Common myeloid progenitor, CD34-positive (primary cell): ENCODE measurements around the gene PHYKPL.
"Not testable (repeated sequence)": the region's sequence is repeated elsewhere in the genome, so short reads cannot be mapped to it uniquely, and the experiment has no call there.

Source experiments
- CTCF ChIA-PET: fragments of 350-600 bp; sonication (Branson Sonifier 250); formaldehyde crosslinking; loops from one replicate; lab custom pipeline; 2021; ENCODE audit warnings: antibody characterized with exemption; lab: Charles Lee
- POLR2A ChIA-PET: fragments of 350-600 bp; sonication (Branson Sonifier 250); formaldehyde crosslinking; loops from one replicate; lab custom pipeline; 2021; ENCODE audit warnings: antibody characterized with exemption; lab: Charles Lee
- DNase-seq, 3 donors: peaks; one replicate each; pipeline versions ENCODE4 v3.0.0 to v3.0.0-alpha.2; 2013
- H3K27ac ChIP-seq, 2 experiments: 1 replicate in 1 of 2; 2 replicates in 1 of 2; pipeline ENCODE4 v1.7.0; 2013; ENCODE audit warnings: inconsistent platforms in 2 of 2, low read length in 2 of 2, mild to moderate bottlenecking in 2 of 2, low read depth in 1 of 2, moderate library complexity in 1 of 2; ENCODE audit not compliant: severe bottlenecking in 2 of 2, insufficient read depth in 1 of 2, poor library complexity in 1 of 2
- H3K27me3 ChIP-seq, 5 experiments: replicated peaks in 2 of 5; 1 replicate in 3 of 5; 2 replicates in 2 of 5; pipeline versions ENCODE4 v1.6.1 to v1.7.0; 2013; ENCODE audit warnings: low read length in 4 of 5, mild to moderate bottlenecking in 2 of 5, moderate library complexity in 2 of 5, inconsistent platforms in 1 of 5; ENCODE audit not compliant: insufficient read depth in 5 of 5, control insufficient read depth in 4 of 5
- H3K36me3 ChIP-seq, 4 experiments: 1 replicate in 2 of 4; 2 replicates in 2 of 4; pipeline versions ENCODE4 v1.6.1 to v1.7.0; 2013; ENCODE audit warnings: low read length in 3 of 4, control low read depth in 1 of 4, mild to moderate bottlenecking in 1 of 4; ENCODE audit not compliant: control insufficient read depth in 4 of 4, insufficient read depth in 4 of 4
- H3K4me1 ChIP-seq, 4 experiments: 1 replicate in 3 of 4; 2 replicates in 1 of 4; pipeline versions ENCODE4 v1.6.1 to v1.7.1; 2013; ENCODE audit warnings: low read length in 3 of 4, mild to moderate bottlenecking in 3 of 4, control low read depth in 1 of 4, inconsistent platforms in 1 of 4, moderate library complexity in 1 of 4; ENCODE audit not compliant: control insufficient read depth in 4 of 4, insufficient read depth in 4 of 4; ENCODE audit errors: control extremely low read depth in 1 of 4
- H3K4me3 ChIP-seq, 7 experiments: 1 replicate in 4 of 7; 2 replicates in 3 of 7; pipeline versions ENCODE4 v1.5.1 to v1.7.0; 2013; ENCODE audit warnings: mild to moderate bottlenecking in 7 of 7, low read length in 6 of 7, moderate library complexity in 6 of 7, inconsistent platforms in 2 of 7, low read depth in 2 of 7, control low read depth in 1 of 7; ENCODE audit not compliant: insufficient read depth in 4 of 7, control insufficient read depth in 1 of 7; ENCODE audit errors: extremely low read depth in 1 of 7
- H3K9me3 ChIP-seq, 5 experiments: 1 replicate in 4 of 5; 2 replicates in 1 of 5; pipeline versions ENCODE4 v1.6.1 to v1.7.1; 2013; ENCODE audit warnings: low read length in 4 of 5, mild to moderate bottlenecking in 2 of 5, inconsistent platforms in 1 of 5, low read depth in 1 of 5, moderate library complexity in 1 of 5; ENCODE audit not compliant: control insufficient read depth in 4 of 5, insufficient read depth in 2 of 5; ENCODE audit errors: control extremely low read depth in 1 of 5
- WGBS: methylation state at CpG from one replicate; pipeline ENCODE4 v1.1.5; 2013; ENCODE audit not compliant: insufficient coverage; 5-methylcytosine and 5-hydroxymethylcytosine counted together

Gene PHYKPL

DNA sequence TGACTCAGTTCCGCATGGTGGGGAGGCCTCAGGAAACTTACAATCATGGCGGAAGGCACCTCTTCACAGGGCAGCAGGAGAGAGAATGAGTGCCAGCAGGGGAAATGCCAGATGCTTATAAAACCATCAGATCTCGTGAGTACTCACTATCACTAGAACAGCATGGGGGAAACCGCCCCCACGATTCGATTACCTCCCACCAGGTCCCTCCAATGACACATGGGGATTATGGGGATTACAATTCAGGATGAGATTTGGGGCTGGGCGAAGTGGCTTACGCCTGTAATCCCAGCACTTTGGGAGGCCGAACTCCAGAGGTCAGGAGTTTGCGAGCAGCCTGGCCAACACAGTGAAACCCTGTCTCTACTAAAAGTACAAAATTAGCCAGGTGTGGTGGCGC, 34.5 kb downstream of the PHYKPL start:
- H3K27me3 ChIP-seq, DNase-seq, H3K36me3 ChIP-seq, POLR2A ChIA-PET, H3K4me3 ChIP-seq, H3K9me3 ChIP-seq, H3K27ac ChIP-seq: not testable (repeated sequence)
- 81% methylated on average over 10 of the region's 11 CpGs for WGBS
- H3K4me1 ChIP-seq, result peaks cover 6 to 55% (median 48%) of the 10 kb centered on the region in 4 experiments
- CTCF ChIA-PET, result interaction anchor here (0.6 to 1.0 kb wide), 2 partner anchors 9 to 782 kb away, joined by 3 read pairs; no protein-coding TSS in a partner anchor

DNA sequence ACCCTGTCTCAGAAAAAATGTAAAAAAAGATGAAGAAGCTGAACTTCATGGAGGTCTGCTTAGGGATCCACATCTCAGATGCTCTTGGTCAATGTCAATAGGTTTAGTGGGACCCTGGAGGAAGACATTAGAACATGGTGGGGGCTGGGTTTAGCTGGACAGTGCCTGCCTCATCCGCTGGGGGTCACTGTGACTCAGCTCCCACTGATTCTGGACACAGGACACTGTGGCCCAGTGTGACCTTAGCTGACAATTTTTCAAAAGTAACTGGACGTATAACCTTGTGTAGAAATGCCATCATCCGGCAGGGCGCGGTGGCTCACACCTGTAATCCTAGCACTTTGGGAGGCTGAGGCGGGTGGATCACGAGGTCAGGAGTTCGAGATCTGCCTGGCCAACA, 35.6 kb downstream of the PHYKPL start:
- Histone ChIP-seq H3K27ac (no peak overlapping the region), H3K4me1 (peaks cover 6 to 52% (median 47%) of the 10 kb centered on the region in 4 experiments), H3K36me3 (no peaks in the 10 kb centered on the region), H3K4me3 (no peak overlapping the region), H3K9me3 (peaks cover 0 to 5% (median 0%) of the 10 kb centered on the region in 5 experiments), H3K27me3 (no peaks in the 10 kb centered on the region)
- CTCF ChIA-PET, result interaction anchor here (0.9 to 1.6 kb wide), 3 partner anchors 9 to 31 kb away, joined by 3 to 6 read pairs (median 3); no protein-coding TSS in a partner anchor
- POLR2A ChIA-PET, result no interaction called here
- 90% methylated on average over 5 of the region's 8 CpGs for WGBS
- no peak for DNase-seq

DNA sequence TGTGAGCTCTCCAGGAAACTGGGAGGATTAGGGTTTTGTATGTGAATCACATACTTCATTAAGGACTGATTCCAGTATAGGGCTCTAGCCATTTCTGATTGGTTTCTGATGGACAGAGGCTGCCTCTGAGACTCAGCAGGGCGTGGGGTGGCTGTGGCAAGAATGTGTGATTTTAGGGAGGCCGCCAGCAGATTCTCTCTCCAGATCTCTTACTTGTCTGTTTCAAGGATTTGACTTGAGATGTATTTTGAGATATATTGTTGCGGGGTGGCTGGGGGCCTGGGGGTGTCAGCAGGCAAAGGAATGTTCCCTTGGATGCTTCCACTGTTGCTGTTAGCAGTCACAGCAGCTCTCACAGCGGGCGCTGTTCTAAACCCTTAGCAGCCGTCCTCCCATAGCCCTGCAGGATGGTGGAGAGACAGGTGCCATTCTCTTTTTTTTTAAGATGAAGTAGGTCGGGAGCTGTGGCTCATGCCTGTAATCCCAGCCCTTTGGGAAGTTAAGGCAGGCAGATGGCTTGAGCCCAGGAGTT, 36.3 kb downstream of the PHYKPL start:
- POLR2A ChIA-PET, result interaction anchor here (1.0 kb wide), 1 partner anchor 9 kb away, joined by 3 read pairs; no protein-coding TSS in a partner anchor

DNA sequence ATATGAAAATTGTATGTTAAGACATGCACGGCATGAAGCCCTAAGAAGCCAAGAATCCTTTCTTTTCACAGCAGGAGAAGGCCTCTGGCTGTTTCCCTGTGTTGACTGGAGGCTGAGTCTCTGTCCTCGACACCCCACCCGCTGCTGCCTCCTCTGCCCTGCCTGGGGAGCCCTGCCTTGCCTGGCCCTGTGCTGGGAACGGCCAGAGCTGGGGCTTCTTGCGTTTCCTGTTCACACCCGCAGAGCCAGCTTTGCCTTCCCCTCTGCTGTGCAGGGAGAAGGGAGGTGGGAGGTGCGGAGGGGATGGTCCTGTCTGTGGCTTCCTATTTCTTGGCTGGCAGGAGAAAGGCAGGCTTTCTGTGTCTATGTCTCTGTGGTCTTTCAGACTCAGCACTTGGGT, 38.6 kb downstream of the PHYKPL start:
- Histone ChIP-seq H3K4me1 (peaks cover 3 to 30% (median 29%) of the 10 kb centered on the region in 4 experiments), H3K9me3 (peaks cover 0 to 5% (median 0%) of the 10 kb centered on the region in 5 experiments), H3K27me3 (no peaks in the 10 kb centered on the region), H3K27ac (peak overlapping the region in 1 of 2 experiments; percentile 30), H3K4me3 (peak overlapping the region in 5 of 7 experiments; percentile 5 to 50 (median 37)), H3K36me3 (no peaks in the 10 kb centered on the region)
- WGBS, result 11% methylated on average over 6 of the region's 7 CpGs
- ChIA-PET CTCF (interaction anchor here (1.0 to 2.2 kb wide), 2 partner anchors 10 to 12 kb away, joined by 3 to 9 read pairs; no protein-coding TSS in a partner anchor), POLR2A (interaction anchor here (0.7 to 1.2 kb wide), 3 partner anchors 9 to 12 kb away, joined by 3 to 5 read pairs (median 5); partner anchors contain the start of gene HNRNPAB)
- DNase-seq, result peak in 2 of 3 donors; percentile 46 to 53

More for the DNA sequence above, 36.3 kb downstream of the PHYKPL start:
- no peaks in the 10 kb centered on the region for H3K27me3 ChIP-seq
- CTCF ChIA-PET, result interaction anchor here (0.6 to 1.6 kb wide), 2 partner anchors 11 to 123 kb away, joined by 3 to 6 read pairs; no protein-coding TSS in a partner anchor
- H3K4me1 ChIP-seq, result peaks cover 6 to 45% (median 41%) of the 10 kb centered on the region in 4 experiments
- H3K27ac ChIP-seq, result no peak overlapping the region
- no peak for DNase-seq
- H3K4me3 ChIP-seq, result no peak overlapping the region
- 98% methylated on average over 6 of the region's 7 CpGs for WGBS
- peaks cover 0 to 5% (median 0%) of the 10 kb centered on the region in 5 experiments for H3K9me3 ChIP-seq
- no peaks in the 10 kb centered on the region for H3K36me3 ChIP-seq

DNA sequence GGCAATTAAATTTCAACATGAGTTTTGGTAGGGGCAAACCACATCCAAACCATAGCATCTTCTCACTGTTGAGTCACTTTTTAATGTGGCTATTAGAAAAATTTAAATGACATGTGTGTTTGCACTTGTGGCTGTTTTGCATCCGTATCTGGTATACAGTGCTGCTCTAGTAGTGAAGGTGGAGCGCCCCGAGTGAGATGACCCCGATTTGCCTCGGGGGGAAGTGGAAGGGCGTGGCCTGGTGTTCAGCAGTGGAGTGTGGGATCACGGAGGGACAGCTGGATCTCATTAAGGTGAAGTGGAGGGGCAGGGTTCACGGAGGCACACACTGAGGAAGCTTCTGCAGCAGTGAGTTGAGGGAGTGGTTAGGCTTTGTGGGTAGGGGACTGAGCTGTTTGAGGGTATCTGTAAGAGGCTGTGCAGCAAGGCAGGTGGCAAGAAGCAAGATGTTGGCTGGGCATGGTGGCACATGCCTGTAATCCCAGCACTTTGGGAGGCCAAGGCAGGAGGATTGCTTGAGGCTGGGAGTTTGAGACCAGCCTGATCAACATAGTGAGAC, 39.3 kb downstream of the PHYKPL start:
- H3K36me3 ChIP-seq, result no peaks in the 10 kb centered on the region
- peak in 1 of 3 donors; percentile 36 for DNase-seq
- peaks cover 3 to 24% (median 23%) of the 10 kb centered on the region in 4 experiments for H3K4me1 ChIP-seq
- H3K27ac ChIP-seq, result peak overlapping the region in 1 of 2 experiments; percentile 30
- POLR2A ChIA-PET, result interaction anchor here (0.7 to 0.8 kb wide), 2 partner anchors 8 to 11 kb away, joined by 3 to 5 read pairs; partner anchors contain the start of gene HNRNPAB
- WGBS, result 66% methylated on average over 8 of the region's 8 CpGs
- peaks cover 0 to 5% (median 0%) of the 10 kb centered on the region in 5 experiments for H3K9me3 ChIP-seq
- no peaks in the 10 kb centered on the region for H3K27me3 ChIP-seq
- peak overlapping the region in 1 of 7 experiments; percentile 1 for H3K4me3 ChIP-seq
- CTCF ChIA-PET, result interaction anchor here (1.0 to 2.2 kb wide), 2 partner anchors 9 to 11 kb away, joined by 3 to 9 read pairs; no protein-coding TSS in a partner anchor

DNA sequence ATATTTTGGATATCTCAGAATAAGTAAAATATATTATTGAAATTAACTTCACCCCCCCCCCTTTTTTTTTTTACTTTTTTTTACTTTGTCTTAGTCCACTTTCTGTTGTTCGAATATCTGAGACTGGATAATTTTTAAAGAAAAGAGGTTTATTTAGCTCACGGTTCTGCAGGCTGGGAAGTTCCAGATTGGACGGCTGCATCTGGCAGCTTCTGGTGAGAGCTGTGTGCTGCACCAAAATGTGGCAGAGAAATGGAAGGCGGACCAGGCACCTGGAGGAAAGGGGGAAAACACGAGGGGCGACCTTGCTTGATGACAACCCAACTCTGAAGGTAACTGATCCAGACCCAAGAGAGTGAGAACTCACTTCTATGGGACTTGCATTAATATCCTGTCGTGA, 39.8 kb downstream of the PHYKPL start:
- DNase-seq, result no peak
- ChIA-PET CTCF (interaction anchor here (1.0 kb wide), 1 partner anchor 15 kb away, joined by 3 read pairs; no protein-coding TSS in a partner anchor), POLR2A (no interaction called here)
- 98% methylated on average over 6 of the region's 7 CpGs for WGBS
- Histone ChIP-seq H3K9me3 (peaks cover 0 to 5% (median 0%) of the 10 kb centered on the region in 5 experiments), H3K27me3 (no peaks in the 10 kb centered on the region), H3K36me3 (no peaks in the 10 kb centered on the region), H3K4me3 (no peak overlapping the region), H3K27ac (no peak overlapping the region), H3K4me1 (peaks cover 3 to 24% (median 21%) of the 10 kb centered on the region in 4 experiments)
